Gastroesophageal sphincter (tissue), 4 donors: Measurements from ENCODE around the gene CHST5. TPM values are rescaled to one million over a fixed set of nuclear protein-coding genes. Genes with fewer than 3 reads are reported as not detected.

Experiments used
- ATAC-seq: fragments of 150-250 bp; one replicate; pipeline ENCODE4 v1.9.1; 2016; ENCODE audit warnings: mild to moderate bottlenecking, moderate library complexity
- H3K27ac ChIP-seq, 4 donors: fragments of 200-600 bp; sonication (generic) in 3 of 4; 1 replicate in 3 of 4; 2 replicates in 1 of 4; pipeline ENCODE4 v1.5.1; 2016 to 2019
- H3K27me3 ChIP-seq: fragments of 200-600 bp; sonication (generic); one replicate; pipeline ENCODE4 v1.5.1; 2019
- H3K36me3 ChIP-seq, 2 donors: fragments of 200-600 bp; sonication (generic); one replicate each; pipeline ENCODE4 v1.5.1; 2019; ENCODE audit warnings: control low read depth in 1 of 2
- H3K4me1 ChIP-seq, 3 donors: fragments of 200-600 bp; sonication (generic); 1 replicate in 2 of 3; 2 replicates in 1 of 3; pipeline ENCODE4 v1.5.1; 2016 to 2019; ENCODE audit warnings: control low read depth in 2 of 3
- H3K4me3 ChIP-seq, 2 donors: fragments of 200-600 bp; sonication (generic); one replicate each; pipeline ENCODE4 v1.5.1; 2019; ENCODE audit warnings: mild to moderate bottlenecking in 1 of 2, moderate library complexity in 1 of 2
- H3K9me3 ChIP-seq, 3 donors: fragments of 200-600 bp; sonication (generic); one replicate each; pipeline ENCODE4 v1.5.1; 2017 to 2019; ENCODE audit warnings: control low read depth in 2 of 3
- EP300 ChIP-seq: sonication (generic); formaldehyde crosslinking; IDR thresholded peaks from one replicate; pipeline ENCODE4 v1.6.1; 2017; ENCODE audit warnings: antibody characterized with exemption, mild to moderate bottlenecking
- POLR2A ChIP-seq, 2 donors: fragments of 450-650 bp; IDR thresholded peaks; one replicate each; pipeline ENCODE4 v1.6.1; 2017; ENCODE audit warnings: antibody characterized with exemption in 2 of 2, mild to moderate bottlenecking in 2 of 2, moderate library complexity in 1 of 2
- POLR2AphosphoS5 ChIP-seq: sonication (generic); formaldehyde crosslinking; IDR thresholded peaks from one replicate; pipeline ENCODE4 v1.6.1; 2017; ENCODE audit warnings: antibody characterized with exemption
- WGBS, 2 donors: methylation state at CpG; one replicate each; pipeline ENCODE4 v1.1.5; 2018; ENCODE audit warnings: low coverage in 1 of 2; 5-methylcytosine and 5-hydroxymethylcytosine counted together
- total RNA-seq, 4 donors: library from RNA; depleted of rRNA; stranded (reverse); fragments of >200 nt; gene quantifications; one replicate each; pipeline ENCODE4 v1.1.0, GENCODE V29; 2016
- TF ChIP-seq, protein P1 (sequence below), 4 experiments: fragments of 200-600 bp in 2 of 4; fragments of 450-650 bp in 2 of 4; sonication (generic) in 1 of 4; IDR thresholded peaks; one replicate each; pipeline ENCODE4 v1.5.1; 2017 to 2019; ENCODE audit warnings: antibody characterized with exemption in 4 of 4, mild to moderate bottlenecking in 2 of 4, moderate library complexity in 2 of 4

CHST5 gene
- total RNA-seq, 4 donors from 2014 or later, result not detected

GRCh38 chr16:75532791-75533190, 3.1 kb downstream of the CHST5 start:
- WGBS, 2 donors, result 80 to 90% methylated on average over 1 to 2 of the region's 2 CpGs
- H3K4me1 ChIP-seq, result no peaks in the 10 kb centered on the region

GRCh38 chr16:75532142-75532765, 3.7 kb downstream of the CHST5 start:
- 60% methylated on average over 3 of the region's 8 CpGs; no CpG with 5 or more reads in 1 of the 2 donors for WGBS, 2 donors
- H3K9me3 ChIP-seq, result no peaks in the 10 kb centered on the region
- no peak overlapping the region for H3K4me3 ChIP-seq
- TF ChIP-seq, protein P1, sequence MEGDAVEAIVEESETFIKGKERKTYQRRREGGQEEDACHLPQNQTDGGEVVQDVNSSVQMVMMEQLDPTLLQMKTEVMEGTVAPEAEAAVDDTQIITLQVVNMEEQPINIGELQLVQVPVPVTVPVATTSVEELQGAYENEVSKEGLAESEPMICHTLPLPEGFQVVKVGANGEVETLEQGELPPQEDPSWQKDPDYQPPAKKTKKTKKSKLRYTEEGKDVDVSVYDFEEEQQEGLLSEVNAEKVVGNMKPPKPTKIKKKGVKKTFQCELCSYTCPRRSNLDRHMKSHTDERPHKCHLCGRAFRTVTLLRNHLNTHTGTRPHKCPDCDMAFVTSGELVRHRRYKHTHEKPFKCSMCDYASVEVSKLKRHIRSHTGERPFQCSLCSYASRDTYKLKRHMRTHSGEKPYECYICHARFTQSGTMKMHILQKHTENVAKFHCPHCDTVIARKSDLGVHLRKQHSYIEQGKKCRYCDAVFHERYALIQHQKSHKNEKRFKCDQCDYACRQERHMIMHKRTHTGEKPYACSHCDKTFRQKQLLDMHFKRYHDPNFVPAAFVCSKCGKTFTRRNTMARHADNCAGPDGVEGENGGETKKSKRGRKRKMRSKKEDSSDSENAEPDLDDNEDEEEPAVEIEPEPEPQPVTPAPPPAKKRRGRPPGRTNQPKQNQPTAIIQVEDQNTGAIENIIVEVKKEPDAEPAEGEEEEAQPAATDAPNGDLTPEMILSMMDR (IDR thresholded peaks at IDR 0.05), result no peak
- TF ChIP-seq POLR2AphosphoS5 (no peak), POLR2A (IDR thresholded peaks at IDR 0.05) (no peak), EP300 (no peak)
- no peak overlapping the region for H3K27ac ChIP-seq
- no peaks in the 10 kb centered on the region for H3K36me3 ChIP-seq
- ATAC-seq, result no peak
- H3K4me1 ChIP-seq, result no peaks in the 10 kb centered on the region
- no peaks in the 10 kb centered on the region for H3K27me3 ChIP-seq

More at GRCh38 chr16:75532791-75533190, 3.1 kb downstream of the CHST5 start:
- H3K9me3 ChIP-seq, result no peaks in the 10 kb centered on the region
- H3K36me3 ChIP-seq, result no peaks in the 10 kb centered on the region
- TF ChIP-seq, protein P1 (IDR thresholded peaks at IDR 0.05), result no peak
- no peak overlapping the region for H3K27ac ChIP-seq
- no peaks in the 10 kb centered on the region for H3K27me3 ChIP-seq
- no peak for ATAC-seq
- no peak overlapping the region for H3K4me3 ChIP-seq

DNA sequence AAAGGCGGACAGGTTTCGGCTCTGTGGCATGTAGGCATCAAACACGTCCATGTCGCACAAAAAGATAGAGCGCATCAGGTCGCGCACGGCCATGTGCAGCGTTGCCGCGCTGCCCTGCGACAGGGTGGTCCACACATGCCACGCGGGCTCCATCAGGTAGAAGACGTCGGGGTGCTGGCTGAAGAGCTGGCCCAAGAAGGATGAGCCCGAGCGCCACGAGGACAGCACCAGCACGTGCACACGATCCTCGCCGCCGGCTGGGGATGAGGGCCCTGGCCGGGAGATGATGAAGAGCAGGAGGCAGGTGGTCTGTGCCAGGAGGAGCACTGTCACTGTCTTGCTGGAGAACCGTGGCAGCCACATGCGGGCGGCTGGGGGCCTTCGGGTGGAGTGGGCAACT, 5.9 kb downstream of the CHST5 start:
- H3K9me3 ChIP-seq, result no peaks in the 10 kb centered on the region
- H3K4me3 ChIP-seq, result no peak overlapping the region
- TF ChIP-seq EP300, result no peak
- no peak for TF ChIP-seq POLR2A (IDR thresholded peaks at IDR 0.05)
- TF ChIP-seq, protein P1 (IDR thresholded peaks at IDR 0.05), result no peak
- H3K4me1 ChIP-seq, result no peaks in the 10 kb centered on the region
- no peaks in the 10 kb centered on the region for H3K36me3 ChIP-seq
- no peaks in the 10 kb centered on the region for H3K27me3 ChIP-seq
- no peak overlapping the region for H3K27ac ChIP-seq
- 96% methylated on average over 15 of the region's 29 CpGs; no CpG with 5 or more reads in 1 of the 2 donors for WGBS, 2 donors
- no peak for ATAC-seq

DNA sequence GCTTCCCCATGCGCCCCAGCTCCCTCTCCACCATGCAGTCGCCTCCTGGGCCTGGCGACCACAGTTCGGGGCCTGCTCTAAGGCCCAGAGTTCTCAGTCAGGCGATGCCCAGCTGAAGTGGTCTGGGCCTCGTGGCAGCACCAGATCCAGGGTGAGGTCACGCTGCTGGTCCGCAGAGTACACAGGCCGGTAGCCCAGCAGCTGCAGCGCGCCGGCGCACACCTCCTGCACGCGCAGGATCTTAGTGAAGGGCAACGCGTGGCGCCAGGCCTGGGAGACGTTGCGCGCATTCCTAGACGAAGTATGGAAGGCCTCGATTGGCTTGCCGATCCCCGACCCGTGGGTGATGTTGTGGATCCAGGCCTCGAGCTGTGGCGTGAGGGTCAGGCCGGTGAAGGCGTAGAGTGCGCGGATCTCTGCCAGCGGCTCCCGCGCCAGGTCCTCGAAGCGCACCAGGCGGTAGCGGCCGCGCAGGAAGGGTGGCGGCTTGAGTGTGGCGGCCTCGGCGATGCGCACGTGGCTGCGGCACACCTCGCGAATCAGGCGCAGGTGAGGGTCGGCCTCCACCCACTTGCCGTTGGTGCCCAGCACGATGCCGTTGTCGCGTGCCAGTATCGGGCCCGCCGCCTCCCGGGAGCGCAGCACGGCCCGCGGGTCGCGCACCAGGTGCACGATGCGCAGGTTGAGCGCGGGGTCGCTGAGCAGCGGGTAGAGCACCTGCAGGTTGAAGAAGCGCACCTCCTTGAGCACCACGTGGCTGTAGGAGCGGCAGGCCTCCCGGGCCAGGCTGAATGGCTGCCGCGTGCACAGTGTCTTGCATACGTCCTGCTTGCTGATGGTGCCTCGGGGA, 6.6 kb downstream of the CHST5 start:
- no peak for ATAC-seq

More for the DNA sequence above, 6.6 kb downstream of the CHST5 start:
- H3K4me3 ChIP-seq, result no peak overlapping the region
- no peaks in the 10 kb centered on the region for H3K27me3 ChIP-seq
- no peaks in the 10 kb centered on the region for H3K4me1 ChIP-seq
- no peaks in the 10 kb centered on the region for H3K36me3 ChIP-seq
- TF ChIP-seq EP300, result no peak
- TF ChIP-seq, protein P1 (IDR thresholded peaks at IDR 0.05), result no peak
- no peak for TF ChIP-seq POLR2A (IDR thresholded peaks at IDR 0.05)
- TF ChIP-seq POLR2AphosphoS5, result no peak
- no peaks in the 10 kb centered on the region for H3K9me3 ChIP-seq
- no peak overlapping the region for H3K27ac ChIP-seq
- WGBS, 2 donors, result 80 to 90% methylated on average over 7 to 17 of the region's 81 CpGs
